Neural crest cell (in vitro differentiated cells): ENCODE measurements around the gene AFAP1. TPM values are rescaled to one million over a fixed set of nuclear protein-coding genes. Genes with fewer than 3 reads are reported as not detected.

ENCODE experiments used
- DNase-seq: peaks from one replicate; pipeline ENCODE4 v3.0.0; 2021; ENCODE audit warnings: low read depth, mixed read lengths, low spot score
- H3K27ac Mint-ChIP-seq: one replicate; pipeline ENCODE4 v1.8.0; 2021; ENCODE audit warnings: mild to moderate bottlenecking, mixed read lengths; ENCODE audit not compliant: unreplicated experiment
- H3K27me3 Mint-ChIP-seq: 2 replicates; pipeline ENCODE4 v1.8.0; 2021; ENCODE audit warnings: low read depth, mild to moderate bottlenecking, mixed read lengths
- H3K36me3 Mint-ChIP-seq: 2 replicates; pipeline ENCODE4 v1.8.0; 2021; ENCODE audit warnings: low read depth, mild to moderate bottlenecking, mixed read lengths
- H3K4me1 Mint-ChIP-seq: 2 replicates; pipeline ENCODE4 v1.8.0; 2021; ENCODE audit warnings: mixed read lengths
- H3K4me3 Mint-ChIP-seq: one replicate; pipeline ENCODE4 v1.8.0; 2021; ENCODE audit warnings: mild to moderate bottlenecking, mixed read lengths
- H3K9me3 Mint-ChIP-seq: 2 replicates; pipeline ENCODE4 v1.8.0; 2021; ENCODE audit warnings: mixed read lengths
- CTCF ChIP-seq: fragments of 200-600 bp; sonication (generic); conservative IDR thresholded peaks from 2 replicates; pipeline ENCODE4 v1.5.0; 2021; ENCODE audit warnings: antibody characterized with exemption, mild to moderate bottlenecking
- total RNA-seq: library from RNA; stranded (reverse); gene quantifications from 2 replicates; pipeline ENCODE4 v1.2.1, GENCODE V29; 2021

AFAP1 gene
- total RNA-seq, 1 donor from 2014 or later = 28.1 TPM

GRCh38 chr4:7803371-7803770 is 136.3 kb downstream of the AFAP1 start:
- TF ChIP-seq CTCF = no peak
- Mint-ChIP-seq H3K27ac (no peak overlapping the region), H3K36me3 (peaks cover 12% of the 10 kb centered on the region), H3K27me3 (no peaks in the 10 kb centered on the region), H3K9me3 (peaks cover 3% of the 10 kb centered on the region), H3K4me1 (peaks cover 46% of the 10 kb centered on the region), H3K4me3 (no peak overlapping the region)
- no peak for DNase-seq

GRCh38 chr4:7802093-7802726 is 137.5 kb downstream of the AFAP1 start:
- DNase-seq = peak; percentile 88
- Mint-ChIP-seq H3K4me1 (peaks cover 36% of the 10 kb centered on the region), H3K27ac (no peak overlapping the region), H3K4me3 (peak overlapping the region; percentile 9), H3K27me3 (no peaks in the 10 kb centered on the region), H3K36me3 (peaks cover 21% of the 10 kb centered on the region), H3K9me3 (peaks cover 3% of the 10 kb centered on the region)
- TF ChIP-seq CTCF = peak; percentile 87

GRCh38 chr4:7801641-7802040 is 138.0 kb downstream of the AFAP1 start:
- Mint-ChIP-seq H3K27me3 (no peaks in the 10 kb centered on the region), H3K27ac (no peak overlapping the region), H3K4me3 (peak overlapping the region; percentile 9), H3K9me3 (peaks cover 3% of the 10 kb centered on the region), H3K4me1 (peaks cover 30% of the 10 kb centered on the region), H3K36me3 (peaks cover 23% of the 10 kb centered on the region)
- no peak for DNase-seq
- TF ChIP-seq CTCF = no peak

- DNase-seq = no peak
- Mint-ChIP-seq H3K9me3 (peaks cover 3% of the 10 kb centered on the region), H3K4me3 (no peak overlapping the region), H3K27me3 (no peaks in the 10 kb centered on the region), H3K36me3 (peaks cover 23% of the 10 kb centered on the region), H3K4me1 (peaks cover 24% of the 10 kb centered on the region), H3K27ac (no peak overlapping the region)
- TF ChIP-seq CTCF = no peak
Observed at GRCh38 chr4:7801001-7801400, 138.7 kb downstream of the AFAP1 start.

- no peak overlapping the region for H3K27ac Mint-ChIP-seq
Observed at GRCh38 chr4:7800410-7800809, 139.3 kb downstream of the AFAP1 start.

More at GRCh38 chr4:7800410-7800809, 139.3 kb downstream of the AFAP1 start:
- DNase-seq = no peak
- Mint-ChIP-seq H3K4me1 (peaks cover 18% of the 10 kb centered on the region), H3K9me3 (peaks cover 3% of the 10 kb centered on the region), H3K27me3 (no peaks in the 10 kb centered on the region), H3K36me3 (peaks cover 23% of the 10 kb centered on the region), H3K4me3 (no peak overlapping the region)
- no peak for TF ChIP-seq CTCF
